Ishikawa (cell line): Measurements from ENCODE around the gene KLHL3.

Experiments
- CEBPB ChIP-seq: IDR thresholded peaks from 2 replicates; pipeline ENCODE4 v1.6.1; 2012
- EP300 ChIP-seq: IDR thresholded peaks from 2 replicates; pipeline ENCODE4 v1.6.1; 2012; ENCODE audit warnings: borderline replicate concordance
- TCF12 ChIP-seq: IDR thresholded peaks from 2 replicates; pipeline ENCODE4 v1.6.1; 2012; ENCODE audit warnings: low read depth
- TF ChIP-seq, protein P1 (sequence below): IDR thresholded peaks from 2 replicates; pipeline ENCODE4 v1.6.1; 2012; ENCODE audit warnings: low read depth, mild to moderate bottlenecking

DNA sequence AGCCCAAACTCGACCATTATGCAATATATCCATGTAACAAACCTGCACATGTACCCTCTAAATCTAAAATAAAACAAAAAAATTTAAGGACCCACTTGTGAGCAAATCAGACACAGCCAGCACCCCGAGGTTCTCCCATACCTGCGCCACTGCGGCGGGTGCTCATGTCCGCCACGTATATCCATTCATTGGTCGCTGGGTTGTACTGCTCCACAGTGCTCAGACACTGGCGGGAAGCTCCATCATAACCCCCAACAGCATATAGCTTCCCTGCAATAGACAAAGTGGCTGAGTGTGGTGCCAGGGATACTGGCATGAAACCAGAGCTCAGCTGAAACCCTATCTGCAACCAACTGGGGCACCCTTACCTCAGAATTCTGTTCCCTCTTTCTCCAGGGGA, 102.0 kb downstream of the KLHL3 start:
- TF ChIP-seq, protein P1, sequence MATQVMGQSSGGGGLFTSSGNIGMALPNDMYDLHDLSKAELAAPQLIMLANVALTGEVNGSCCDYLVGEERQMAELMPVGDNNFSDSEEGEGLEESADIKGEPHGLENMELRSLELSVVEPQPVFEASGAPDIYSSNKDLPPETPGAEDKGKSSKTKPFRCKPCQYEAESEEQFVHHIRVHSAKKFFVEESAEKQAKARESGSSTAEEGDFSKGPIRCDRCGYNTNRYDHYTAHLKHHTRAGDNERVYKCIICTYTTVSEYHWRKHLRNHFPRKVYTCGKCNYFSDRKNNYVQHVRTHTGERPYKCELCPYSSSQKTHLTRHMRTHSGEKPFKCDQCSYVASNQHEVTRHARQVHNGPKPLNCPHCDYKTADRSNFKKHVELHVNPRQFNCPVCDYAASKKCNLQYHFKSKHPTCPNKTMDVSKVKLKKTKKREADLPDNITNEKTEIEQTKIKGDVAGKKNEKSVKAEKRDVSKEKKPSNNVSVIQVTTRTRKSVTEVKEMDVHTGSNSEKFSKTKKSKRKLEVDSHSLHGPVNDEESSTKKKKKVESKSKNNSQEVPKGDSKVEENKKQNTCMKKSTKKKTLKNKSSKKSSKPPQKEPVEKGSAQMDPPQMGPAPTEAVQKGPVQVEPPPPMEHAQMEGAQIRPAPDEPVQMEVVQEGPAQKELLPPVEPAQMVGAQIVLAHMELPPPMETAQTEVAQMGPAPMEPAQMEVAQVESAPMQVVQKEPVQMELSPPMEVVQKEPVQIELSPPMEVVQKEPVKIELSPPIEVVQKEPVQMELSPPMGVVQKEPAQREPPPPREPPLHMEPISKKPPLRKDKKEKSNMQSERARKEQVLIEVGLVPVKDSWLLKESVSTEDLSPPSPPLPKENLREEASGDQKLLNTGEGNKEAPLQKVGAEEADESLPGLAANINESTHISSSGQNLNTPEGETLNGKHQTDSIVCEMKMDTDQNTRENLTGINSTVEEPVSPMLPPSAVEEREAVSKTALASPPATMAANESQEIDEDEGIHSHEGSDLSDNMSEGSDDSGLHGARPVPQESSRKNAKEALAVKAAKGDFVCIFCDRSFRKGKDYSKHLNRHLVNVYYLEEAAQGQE, result no peak
- TF ChIP-seq TCF12, result no peak
- TF ChIP-seq CEBPB, result no peak
- TF ChIP-seq EP300, result no peak
